NCI-H1436 (cell line): ENCODE results near the gene DST.

Experiments
- DNase-seq: peaks from one replicate; lab custom pipeline; 2025; lab: John Stamatoyannopoulos, UW

The DST gene

DNA sequence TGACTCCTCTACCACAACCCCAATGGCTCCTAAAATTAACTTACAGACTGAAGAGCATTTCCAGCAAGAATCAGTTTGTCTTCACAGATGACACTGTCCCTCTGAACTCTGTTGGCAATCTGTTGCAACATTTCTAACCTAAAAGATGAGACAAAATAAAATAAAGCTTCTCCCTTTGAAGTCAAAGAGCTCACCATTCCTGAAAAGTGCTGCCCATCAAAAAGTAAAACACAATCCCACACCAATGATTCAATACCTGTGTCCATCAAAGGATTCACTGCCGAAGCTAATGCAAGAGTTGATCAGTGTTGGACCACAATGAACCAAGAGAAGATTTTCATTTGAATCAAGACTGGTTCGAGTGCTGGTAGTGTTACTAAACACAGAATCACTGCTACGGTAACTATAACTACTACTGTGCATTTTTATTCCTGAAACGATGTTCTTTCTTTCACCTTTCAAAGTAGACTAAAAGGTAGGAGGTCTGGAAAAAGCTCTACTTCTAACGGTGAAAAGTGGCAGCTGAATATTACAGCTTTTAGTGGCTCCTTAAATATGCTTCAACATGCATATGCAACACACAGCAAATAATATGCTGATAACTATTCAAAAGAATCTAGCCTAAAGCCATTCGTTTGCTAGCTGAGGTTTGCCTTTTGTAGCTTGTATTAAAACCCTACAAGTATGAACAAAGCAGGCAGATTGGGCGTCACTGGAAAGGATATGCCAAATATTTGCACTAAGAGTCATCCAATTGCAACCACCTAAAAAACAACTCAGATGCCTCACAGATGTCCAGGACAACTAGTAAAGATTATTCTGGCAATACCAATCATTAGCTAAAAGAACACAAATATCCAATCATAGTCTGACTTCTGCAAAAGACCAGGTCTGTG is at the start of gene DST:
Gene DST, minus strand, starts transcription at position 524 of the 896 bp plus-strand sequence.
- DNase-seq: no peak

GRCh38 chr6:56691814-56692213 is 49.1 kb upstream of the DST start:
- no peak for DNase-seq

GRCh38 chr6:56691286-56691595 is 48.6 kb upstream of the DST start:
- DNase-seq: no peak

GRCh38 chr6:56690519-56691285 is 48.0 kb upstream of the DST start:
- DNase-seq: no peak

GRCh38 chr6:56689663-56690062 is 47.0 kb upstream of the DST start:
- no peak for DNase-seq

GRCh38 chr6:56689114-56689513 is 46.4 kb upstream of the DST start:
- DNase-seq: no peak

GRCh38 chr6:56688521-56688920 is 45.8 kb upstream of the DST start:
- no peak for DNase-seq

- no peak for DNase-seq
Observed at GRCh38 chr6:56687551-56687950, 44.9 kb upstream of the DST start.

GRCh38 chr6:56686429-56686828 is 43.7 kb upstream of the DST start:
- DNase-seq: no peak

- DNase-seq: no peak
Observed at GRCh38 chr6:56685994-56686393, 43.3 kb upstream of the DST start.

DNA sequence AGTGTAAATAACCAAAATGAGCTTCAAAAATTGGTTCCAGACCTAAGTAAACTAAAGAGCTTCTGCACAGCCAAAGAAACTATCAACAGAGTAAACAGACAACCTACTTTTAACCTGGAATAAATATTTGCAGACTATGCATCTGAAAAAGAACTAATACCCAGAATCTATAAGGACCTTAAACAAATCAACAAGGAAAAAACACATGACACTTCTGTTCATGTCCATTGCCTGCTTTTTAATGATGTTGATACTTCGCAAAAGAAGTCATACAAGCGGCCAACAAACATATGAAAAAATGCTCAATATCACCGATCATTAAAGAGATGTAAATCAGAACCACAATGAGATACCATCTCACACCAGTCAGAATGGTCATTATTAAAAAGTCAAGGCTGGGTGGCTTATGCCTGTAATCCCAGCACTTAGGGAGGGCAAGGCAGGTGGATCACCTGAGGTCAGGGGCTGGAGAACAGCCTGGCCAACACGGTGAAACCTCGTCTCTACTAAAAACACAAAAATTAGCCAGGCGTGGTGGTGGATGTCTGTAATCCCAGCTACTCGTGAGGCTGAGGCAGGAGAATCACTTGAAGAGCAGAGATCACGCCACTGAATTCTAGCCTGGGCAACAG is 42.5 kb upstream of the DST start:
- no peak for DNase-seq

DNA sequence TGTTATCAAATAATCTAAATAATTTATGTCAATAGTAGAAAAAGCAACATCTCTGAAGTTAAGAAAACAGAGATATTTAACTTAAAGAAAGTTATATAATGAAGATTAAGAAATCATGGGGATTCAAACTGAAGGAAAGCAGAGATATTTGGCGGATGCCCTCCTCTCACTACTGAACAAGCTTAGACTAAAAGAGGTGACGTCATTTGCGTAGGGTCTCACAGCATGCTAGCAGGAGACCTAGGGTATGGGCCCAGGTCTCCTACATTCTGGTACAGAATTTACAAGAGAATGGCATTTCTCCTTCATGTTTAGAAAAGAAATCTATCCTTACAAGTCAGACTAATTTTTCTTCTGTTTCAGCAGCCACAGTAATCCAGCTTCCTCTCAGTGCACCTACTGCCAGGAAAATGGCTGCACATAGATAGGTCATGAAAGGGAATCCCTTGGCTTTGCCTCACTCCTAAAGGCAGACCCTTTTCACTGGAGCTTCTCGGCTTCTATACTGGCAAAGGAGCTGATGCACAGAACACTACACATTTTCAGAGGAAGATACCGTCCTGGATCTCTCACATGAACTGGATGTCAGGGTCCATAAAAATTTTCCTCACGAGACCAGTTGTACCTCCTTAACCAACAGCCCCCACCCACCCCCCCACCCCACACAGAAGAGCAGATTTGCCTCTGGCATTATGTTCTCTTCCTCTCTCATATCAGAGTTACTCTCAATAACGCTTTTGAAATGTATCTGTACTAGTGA is 41.8 kb upstream of the DST start:
- no peak for DNase-seq

DNA sequence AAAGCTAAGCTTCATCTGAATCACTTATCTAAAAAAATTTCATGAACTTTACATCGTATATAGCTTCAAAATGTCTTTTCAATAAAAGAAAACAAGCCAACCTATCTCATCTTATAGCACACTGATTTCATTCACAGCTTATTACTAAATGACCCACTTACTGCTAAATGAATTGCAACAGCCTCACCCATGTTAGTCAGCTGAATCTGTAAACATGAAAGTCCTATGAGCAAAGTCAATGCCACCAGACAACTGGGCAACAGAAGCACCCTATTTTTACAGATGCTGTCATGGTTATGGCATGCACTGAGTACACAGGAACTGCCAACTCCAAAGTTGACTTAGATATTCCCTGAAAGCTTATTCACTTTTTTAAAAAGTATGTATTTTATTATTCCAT is 41.2 kb upstream of the DST start:
- DNase-seq: no peak

DNA sequence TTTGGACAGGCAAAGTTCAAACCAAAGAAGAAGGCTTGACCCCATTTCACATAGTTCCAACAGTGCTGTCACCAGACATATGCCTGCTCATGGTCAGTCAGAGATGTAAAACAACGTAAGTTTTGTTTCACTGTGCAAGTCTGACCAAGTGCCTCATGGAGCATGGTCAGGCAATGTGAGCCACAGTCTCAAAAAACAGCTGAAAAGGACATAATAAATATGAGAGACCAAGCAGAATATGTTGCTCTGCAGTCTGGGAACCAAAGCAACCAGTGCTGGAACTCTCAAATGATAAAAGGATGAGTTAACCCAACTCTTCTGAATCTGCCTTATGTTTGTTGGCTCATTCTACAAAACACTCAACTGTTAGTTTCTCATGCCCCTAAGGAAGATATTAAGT is 39.9 kb upstream of the DST start:
- no peak for DNase-seq

DNA sequence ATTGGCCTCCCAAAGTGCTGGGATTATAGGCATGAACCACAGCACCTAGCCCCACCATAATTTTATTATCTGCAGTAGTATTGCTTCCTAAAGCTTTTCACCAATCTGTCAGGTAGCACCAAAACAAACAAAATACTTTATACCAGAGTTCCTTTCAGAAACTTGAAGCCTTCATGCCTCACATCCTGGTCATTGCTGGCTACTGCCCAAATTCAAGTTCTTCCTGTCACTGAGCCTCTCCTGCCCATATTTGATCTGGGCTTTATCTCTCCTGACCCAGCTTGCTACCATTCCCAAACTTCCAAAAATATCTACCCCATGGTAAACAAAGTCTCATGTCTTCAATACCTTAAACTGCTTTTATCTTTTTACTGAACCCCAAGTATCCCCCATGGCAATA is 34.9 kb upstream of the DST start:
- no peak for DNase-seq

DNA sequence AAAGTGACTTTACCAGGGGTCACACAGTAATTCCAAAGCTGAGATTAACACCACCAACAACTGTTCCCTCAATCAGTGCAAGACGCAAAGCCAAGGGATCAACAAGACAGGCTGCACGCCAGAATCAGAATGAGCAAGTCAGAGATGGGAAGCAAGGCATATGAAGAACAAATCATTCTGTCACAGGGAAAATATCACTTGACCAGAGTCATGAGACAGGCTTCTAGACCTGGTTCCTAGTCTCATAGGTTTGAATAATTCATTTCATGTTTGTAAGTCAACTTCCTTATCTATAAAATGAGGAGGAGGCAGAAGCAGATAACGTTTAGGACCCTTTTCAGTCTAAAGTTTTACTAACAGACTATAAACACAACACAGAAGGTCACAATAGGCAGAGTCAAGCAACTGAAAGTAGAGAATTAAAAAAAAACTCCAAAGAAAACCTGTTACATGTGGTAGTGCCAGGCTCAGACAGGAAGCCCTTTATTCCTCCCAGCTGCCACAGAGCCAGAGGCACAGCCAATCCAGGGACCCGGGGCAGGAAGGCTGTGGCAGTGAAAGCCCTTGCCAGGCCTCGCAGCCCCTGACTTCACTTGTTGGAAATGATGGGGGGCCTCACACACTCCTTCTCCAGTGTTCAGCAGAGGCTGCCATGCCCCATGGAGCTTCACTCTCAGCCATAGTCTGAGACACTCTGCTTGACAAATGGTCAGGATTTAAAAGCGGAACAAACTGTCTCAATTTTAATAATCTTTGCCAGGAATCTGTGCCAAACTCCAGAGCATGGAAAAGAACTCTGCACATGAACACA is 29.2 kb upstream of the DST start:
- no peak for DNase-seq

- DNase-seq: no peak
Observed at GRCh38 chr6:56671160-56671559, 28.5 kb upstream of the DST start.

- no peak for DNase-seq
Observed at GRCh38 chr6:56669041-56669440, 26.4 kb upstream of the DST start.

GRCh38 chr6:56668158-56668557 is 25.5 kb upstream of the DST start:
- no peak for DNase-seq

- no peak for DNase-seq
Observed at GRCh38 chr6:56667336-56667735, 24.6 kb upstream of the DST start.

- no peak for DNase-seq
Observed at GRCh38 chr6:56664029-56664428, 21.3 kb upstream of the DST start.
